Astrocyte of the cerebellum (primary cell): Measurements from ENCODE around the gene SLC39A3.

ENCODE experiments used
- DNase-seq: peaks from one replicate; pipeline ENCODE4 v3.0.0-alpha.2; 2011; ENCODE audit warnings: low read depth
- H3K4me3 ChIP-seq: 2 replicates; pipeline ENCODE4 v1.5.1; 2011; ENCODE audit warnings: mild to moderate bottlenecking, low read depth, low read length, moderate library complexity
- in situ Hi-C: cut with HindIII; loops from 2 replicates; pipeline ENCODE4 v1.10.0; 2017; ENCODE audit warnings: low sequenced_read_pairs
- TF ChIP-seq, protein P1 (sequence below): IDR thresholded peaks from 2 replicates; pipeline ENCODE4 v1.5.1; 2012; ENCODE audit warnings: low read length, low read depth, moderate library complexity, mild to moderate bottlenecking; ENCODE audit errors: missing control alignments

The SLC39A3 gene

DNA sequence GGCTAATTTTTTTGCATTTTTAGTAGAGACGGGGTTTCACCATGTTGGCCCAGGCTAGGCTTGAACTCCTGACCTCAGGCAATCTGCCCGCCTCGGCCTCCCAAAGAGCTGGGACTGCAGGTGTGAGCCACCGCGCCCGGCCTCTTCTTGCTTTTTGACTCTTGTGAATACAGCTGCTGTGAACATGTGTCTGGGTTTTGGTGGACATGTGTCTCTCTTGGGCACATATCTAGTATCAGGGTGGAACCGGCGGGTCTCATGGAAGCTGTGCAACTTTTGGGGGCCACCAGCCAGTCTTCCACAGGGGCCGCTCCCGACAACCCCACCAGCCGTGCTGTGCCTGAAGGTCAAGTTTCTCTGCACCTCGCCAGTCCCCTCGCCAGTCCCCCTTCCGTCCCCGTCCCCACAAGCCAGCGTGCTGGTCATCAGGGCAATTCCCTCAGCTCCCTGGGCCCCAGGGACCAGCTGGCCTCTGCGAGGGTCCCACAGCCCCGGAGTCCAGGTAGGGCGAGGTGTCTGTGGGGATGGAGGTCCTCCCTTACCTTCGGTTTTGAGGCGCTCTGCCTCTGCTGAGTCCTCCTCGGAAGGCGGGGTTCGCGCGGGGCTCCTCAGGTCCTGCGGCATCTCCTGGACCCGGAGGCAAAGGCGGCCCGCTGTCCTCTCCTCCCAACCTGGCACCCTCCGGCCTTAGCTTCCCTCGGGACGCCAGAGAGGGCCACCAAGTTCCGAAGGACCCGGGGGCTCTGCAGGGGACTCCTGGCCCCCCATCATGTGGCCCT is 27.0 kb upstream of the SLC39A3 start:
- DNase-seq = no peak
- TF ChIP-seq, protein P1, sequence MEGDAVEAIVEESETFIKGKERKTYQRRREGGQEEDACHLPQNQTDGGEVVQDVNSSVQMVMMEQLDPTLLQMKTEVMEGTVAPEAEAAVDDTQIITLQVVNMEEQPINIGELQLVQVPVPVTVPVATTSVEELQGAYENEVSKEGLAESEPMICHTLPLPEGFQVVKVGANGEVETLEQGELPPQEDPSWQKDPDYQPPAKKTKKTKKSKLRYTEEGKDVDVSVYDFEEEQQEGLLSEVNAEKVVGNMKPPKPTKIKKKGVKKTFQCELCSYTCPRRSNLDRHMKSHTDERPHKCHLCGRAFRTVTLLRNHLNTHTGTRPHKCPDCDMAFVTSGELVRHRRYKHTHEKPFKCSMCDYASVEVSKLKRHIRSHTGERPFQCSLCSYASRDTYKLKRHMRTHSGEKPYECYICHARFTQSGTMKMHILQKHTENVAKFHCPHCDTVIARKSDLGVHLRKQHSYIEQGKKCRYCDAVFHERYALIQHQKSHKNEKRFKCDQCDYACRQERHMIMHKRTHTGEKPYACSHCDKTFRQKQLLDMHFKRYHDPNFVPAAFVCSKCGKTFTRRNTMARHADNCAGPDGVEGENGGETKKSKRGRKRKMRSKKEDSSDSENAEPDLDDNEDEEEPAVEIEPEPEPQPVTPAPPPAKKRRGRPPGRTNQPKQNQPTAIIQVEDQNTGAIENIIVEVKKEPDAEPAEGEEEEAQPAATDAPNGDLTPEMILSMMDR = no peak
- in situ Hi-C loops = no loop called here
- no peak overlapping the region for H3K4me3 ChIP-seq

GRCh38 chr19:2765376-2765775 is 25.6 kb upstream of the SLC39A3 start:
- TF ChIP-seq, protein P1 = no peak
- DNase-seq = no peak
- no peak overlapping the region for H3K4me3 ChIP-seq
- in situ Hi-C loops = no loop called here

DNA sequence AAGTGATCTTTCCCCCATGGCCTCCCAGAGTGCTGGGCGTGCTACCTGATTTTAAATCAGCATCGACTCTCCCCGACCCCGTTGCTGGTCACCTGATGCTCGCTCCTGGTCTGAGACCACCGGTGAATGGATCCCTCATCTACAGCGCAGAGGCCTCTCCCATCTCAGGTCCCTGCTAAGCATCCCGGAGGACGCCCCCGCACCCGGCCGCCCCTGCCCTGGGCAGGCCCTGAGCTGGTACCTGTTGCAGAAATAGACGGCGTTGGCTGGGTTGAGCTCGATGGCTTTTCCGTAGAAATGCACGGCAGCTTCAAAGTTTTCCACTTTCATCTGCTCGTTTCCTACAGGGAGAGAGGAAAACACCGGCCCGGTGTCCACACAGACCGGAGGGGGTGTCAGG is 25.1 kb upstream of the SLC39A3 start:
- TF ChIP-seq, protein P1 = no peak
- no peak for DNase-seq
- no peak overlapping the region for H3K4me3 ChIP-seq
- in situ Hi-C loops = no loop called here

- no peak for DNase-seq
- no peak overlapping the region for H3K4me3 ChIP-seq
- in situ Hi-C loops = no loop called here
- TF ChIP-seq, protein P1 = no peak
Measured at GRCh38 chr19:2763687-2764086, 23.9 kb upstream of the SLC39A3 start.

- TF ChIP-seq, protein P1 = no peak
- DNase-seq = no peak
- in situ Hi-C loops = no loop called here
- no peak overlapping the region for H3K4me3 ChIP-seq
Measured at GRCh38 chr19:2762783-2763496, 23.1 kb upstream of the SLC39A3 start.

DNA sequence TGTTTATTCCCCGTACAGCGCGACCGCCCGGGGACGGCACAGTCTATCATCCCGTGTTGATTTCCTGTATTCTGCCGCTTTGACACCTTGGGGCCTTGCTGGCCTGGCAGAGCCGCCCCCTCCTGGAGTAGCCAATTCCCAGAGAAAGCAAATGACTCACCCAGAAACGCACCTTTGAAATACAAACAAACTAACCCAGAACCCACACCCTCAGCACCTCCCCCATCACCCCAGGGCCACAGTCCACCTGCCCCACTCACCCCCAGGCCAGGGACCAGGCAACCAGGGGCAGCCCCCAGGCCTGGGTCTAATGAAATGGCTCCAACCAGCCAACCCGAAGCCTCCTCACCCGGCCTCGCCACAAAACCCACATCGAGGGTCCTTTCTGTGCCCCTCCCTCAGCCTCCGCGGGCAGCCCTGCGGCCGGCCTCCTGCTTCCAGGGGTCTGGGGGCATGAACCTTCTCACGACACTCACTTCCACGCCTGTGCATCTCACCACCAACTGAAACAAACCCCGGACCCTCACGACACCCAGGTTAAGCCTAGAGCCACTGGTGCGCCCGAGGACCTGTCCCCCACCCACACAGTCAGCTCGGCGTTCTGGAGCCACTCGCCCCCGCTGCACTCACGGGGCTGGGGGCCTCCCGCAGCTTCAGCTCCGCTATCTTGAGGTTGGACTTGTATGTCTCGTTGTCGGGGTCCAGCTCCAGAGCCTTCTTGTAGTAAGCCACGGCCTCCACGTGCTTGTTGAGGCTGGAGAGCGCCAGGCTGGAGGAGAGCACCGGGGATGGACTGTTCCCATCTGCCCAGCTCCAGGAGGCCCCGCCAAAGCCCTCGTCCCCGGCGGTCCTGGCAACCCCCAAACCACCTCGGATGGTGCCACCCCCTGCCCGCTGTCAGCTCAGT is 22.3 kb upstream of the SLC39A3 start:
- in situ Hi-C loops = no loop called here
- H3K4me3 ChIP-seq = no peak overlapping the region

More for the DNA sequence above, 22.3 kb upstream of the SLC39A3 start:
- TF ChIP-seq, protein P1 = no peak
- no peak for DNase-seq
